H9 (cell line): ENCODE results near the gene LTBP4. TPM values are rescaled to one million over a fixed set of nuclear protein-coding genes. Genes with fewer than 3 reads are reported as not detected.

Experiments used
- DNase-seq: peaks from one replicate; pipeline ENCODE4 v3.0.0-alpha.2; 2017
- H2AFZ ChIP-seq: one replicate; pipeline ENCODE4 v1.6.1; 2013; ENCODE audit warnings: mild to moderate bottlenecking, low read length, control low read depth, moderate library complexity
- H2AK5ac ChIP-seq: 2 replicates; pipeline ENCODE4 v1.6.1; 2013; ENCODE audit warnings: low read length, control low read depth, mixed read lengths; ENCODE audit not compliant: insufficient read length
- H2BK120ac ChIP-seq: one replicate; pipeline ENCODE4 v1.6.1; 2013; ENCODE audit warnings: low read depth, mild to moderate bottlenecking, low read length, control low read depth, inconsistent platforms; ENCODE audit not compliant: poor library complexity, severe bottlenecking
- H2BK12ac ChIP-seq: 2 replicates; pipeline ENCODE4 v1.6.1; 2013; ENCODE audit warnings: low read length, control low read depth, mixed read lengths, low read depth; ENCODE audit not compliant: insufficient read length
- H2BK15ac ChIP-seq: 2 replicates; pipeline ENCODE4 v1.6.1; 2013; ENCODE audit warnings: low read depth, low read length, control low read depth
- H2BK20ac ChIP-seq: one replicate; pipeline ENCODE4 v1.6.1; 2013; ENCODE audit warnings: low read depth, mild to moderate bottlenecking, low read length, control low read depth, inconsistent platforms; ENCODE audit not compliant: poor library complexity, severe bottlenecking
- H2BK5ac ChIP-seq: 2 replicates; pipeline ENCODE4 v1.6.1; 2013; ENCODE audit warnings: low read length, control low read depth, mixed read lengths; ENCODE audit not compliant: insufficient read length
- H3K14ac ChIP-seq: 2 replicates; pipeline ENCODE4 v1.6.1; 2013; ENCODE audit warnings: low read length, control low read depth; ENCODE audit not compliant: insufficient read depth
- H3K18ac ChIP-seq: 2 replicates; pipeline ENCODE4 v1.6.1; 2013; ENCODE audit warnings: low read depth, mild to moderate bottlenecking, mixed read lengths, low read length, control low read depth; ENCODE audit not compliant: insufficient read length
- H3K23ac ChIP-seq: 2 replicates; pipeline ENCODE4 v1.6.1; 2013; ENCODE audit warnings: low read length, control low read depth, mixed read lengths, low read depth; ENCODE audit not compliant: insufficient read length
- H3K23me2 ChIP-seq: 2 replicates; pipeline ENCODE4 v1.6.1; 2013; ENCODE audit warnings: low read depth, mild to moderate bottlenecking, mixed read lengths, low read length, control low read depth; ENCODE audit not compliant: insufficient read length, poor library complexity, severe bottlenecking
- H3K27ac ChIP-seq: 2 replicates; pipeline ENCODE4 v1.5.1; 2013; ENCODE audit warnings: low read length, control low read depth, mixed read lengths, low read depth; ENCODE audit not compliant: insufficient read length
- H3K27me3 ChIP-seq: 2 replicates; pipeline ENCODE4 v1.6.1; 2013; ENCODE audit warnings: low read length, control low read depth, inconsistent platforms; ENCODE audit not compliant: insufficient read depth
- H3K4ac ChIP-seq: 2 replicates; pipeline ENCODE4 v1.6.1; 2013; ENCODE audit warnings: low read depth, mild to moderate bottlenecking, control low read depth, inconsistent platforms, low read length, moderate library complexity
- H3K4me1 ChIP-seq: 2 replicates; pipeline ENCODE4 v1.6.1; 2013; ENCODE audit warnings: low read length, control low read depth, inconsistent platforms; ENCODE audit not compliant: insufficient read depth
- H3K4me2 ChIP-seq: 2 replicates; pipeline ENCODE4 v1.6.1; 2013; ENCODE audit warnings: low read length, control low read depth, mixed read lengths; ENCODE audit not compliant: insufficient read length, insufficient read depth
- H3K56ac ChIP-seq: 2 replicates; pipeline ENCODE4 v1.6.1; 2013; ENCODE audit warnings: low read depth, mild to moderate bottlenecking, mixed read lengths, low read length, control low read depth; ENCODE audit not compliant: insufficient read length
- H3K79me1 ChIP-seq: 2 replicates; pipeline ENCODE4 v1.6.1; 2013; ENCODE audit warnings: low read depth, mild to moderate bottlenecking, moderate library complexity, low read length, control low read depth, inconsistent platforms; ENCODE audit not compliant: insufficient read depth, poor library complexity, severe bottlenecking
- H3K79me2 ChIP-seq: 2 replicates; pipeline ENCODE4 v1.6.1; 2013; ENCODE audit warnings: low read length, control low read depth, inconsistent platforms; ENCODE audit not compliant: insufficient read depth
- H3K9ac ChIP-seq: 2 replicates; pipeline ENCODE4 v1.6.1; 2013; ENCODE audit warnings: low read length, control low read depth, mixed read lengths; ENCODE audit not compliant: insufficient read length; ENCODE audit errors: extremely low read depth
- H3K9me3 ChIP-seq: one replicate; pipeline ENCODE4 v1.6.1; 2013; ENCODE audit warnings: low read depth, low read length, inconsistent platforms; ENCODE audit not compliant: control insufficient read depth
- H3T11ph ChIP-seq: one replicate; pipeline ENCODE4 v1.6.1; 2013; ENCODE audit warnings: mild to moderate bottlenecking, low read length, control low read depth, inconsistent platforms
- H4K20me1 ChIP-seq: one replicate; pipeline ENCODE4 v1.6.1; 2013; ENCODE audit not compliant: control insufficient read depth, insufficient read length, insufficient read depth
- H4K5ac ChIP-seq: 2 replicates; pipeline ENCODE4 v1.6.1; 2013; ENCODE audit warnings: low read depth, mild to moderate bottlenecking, mixed read lengths, low read length, control low read depth; ENCODE audit not compliant: insufficient read length
- H4K8ac ChIP-seq: replicated peaks from 2 replicates; pipeline ENCODE4 v1.6.1; 2013; ENCODE audit warnings: low read length, control low read depth, mixed read lengths, low read depth; ENCODE audit not compliant: insufficient read length
- H4K91ac ChIP-seq: 2 replicates; pipeline ENCODE4 v1.6.1; 2013; ENCODE audit warnings: low read depth, mild to moderate bottlenecking, moderate library complexity, mixed read lengths, low read length, control low read depth; ENCODE audit not compliant: insufficient read length
- H3K27ac Mint-ChIP-seq, 3 experiments: 2 replicates in 2 of 3; 3 replicates in 1 of 3; pipeline ENCODE4 v1.8.0; 2020 to 2021; ENCODE audit warnings: mixed read lengths in 3 of 3, mild to moderate bottlenecking in 1 of 3, moderate library complexity in 1 of 3
- H3K27me3 Mint-ChIP-seq: 2 replicates; pipeline ENCODE4 v1.8.0; 2021; ENCODE audit warnings: low read depth, mild to moderate bottlenecking, moderate library complexity, mixed read lengths
- H3K36me3 Mint-ChIP-seq, 3 experiments: 2 replicates in 2 of 3; 3 replicates in 1 of 3; pipeline ENCODE4 v1.8.0; 2020 to 2021; ENCODE audit warnings: low read depth in 3 of 3, mixed read lengths in 3 of 3; ENCODE audit not compliant: insufficient read depth in 1 of 3
- H3K4me1 Mint-ChIP-seq, 2 experiments: 2 replicates each; pipeline ENCODE4 v1.8.0; 2020; ENCODE audit warnings: mixed read lengths in 2 of 2
- H3K4me3 Mint-ChIP-seq, 2 experiments: 2 replicates in 1 of 2; 3 replicates in 1 of 2; pipeline ENCODE4 v1.8.0; 2020 to 2021; ENCODE audit warnings: mild to moderate bottlenecking in 2 of 2, mixed read lengths in 2 of 2, moderate library complexity in 1 of 2
- H3K9me3 Mint-ChIP-seq, 2 experiments: 2 replicates in 1 of 2; 3 replicates in 1 of 2; pipeline ENCODE4 v1.8.0; 2020; ENCODE audit warnings: mild to moderate bottlenecking in 2 of 2, mixed read lengths in 2 of 2, moderate library complexity in 1 of 2
- WGBS: extraction: QIAGEN DNeasy Blood & Tissue Kit; methylation state at CpG from one replicate; pipeline ENCODE4 v1.1.7; 2013; ENCODE audit warnings: missing lambda C conversion rate, low lambda C conversion rate, mixed read lengths; ENCODE audit not compliant: insufficient read length; ENCODE audit errors: extremely low coverage; 5-methylcytosine and 5-hydroxymethylcytosine counted together
- total RNA-seq: library from RNA; stranded (reverse); gene quantifications from 2 replicates; pipeline ENCODE4 v1.2.1, GENCODE V29; 2021
- TF ChIP-seq, protein P1 (sequence below): fragments of 200-600 bp; sonication (generic); conservative IDR thresholded peaks from 3 replicates; pipeline ENCODE4 v1.8.0; 2021; ENCODE audit warnings: antibody characterized with exemption, mild to moderate bottlenecking

Gene LTBP4
- total RNA-seq, 1 experiment from 2014 or later, result 129 TPM

DNA sequence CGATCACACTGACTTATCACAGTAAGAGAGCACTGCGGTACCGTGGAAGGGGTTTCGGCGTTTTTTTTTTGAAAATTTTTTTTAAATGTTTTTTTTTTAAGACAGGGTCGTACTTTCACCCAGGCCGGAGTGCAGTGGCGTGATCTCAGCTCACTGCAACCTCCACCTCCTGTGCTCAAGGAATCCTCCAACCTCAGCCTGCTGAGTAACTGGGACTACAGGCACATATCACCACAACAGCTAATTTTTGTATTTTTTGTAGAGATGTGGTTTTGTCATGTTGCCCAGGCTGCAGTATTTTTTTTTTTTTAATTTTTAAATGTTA is 19.0 kb downstream of the LTBP4 start:
- Histone ChIP-seq H4K91ac (no peak overlapping the region), H3K23me2 (no peaks in the 10 kb centered on the region), H3K4me1 (no peaks in the 10 kb centered on the region), H3K56ac (no peak overlapping the region), H3K14ac (no peak overlapping the region), H3K4ac (no peak overlapping the region), H3T11ph (no peak overlapping the region), H2AK5ac (no peak overlapping the region), H4K5ac (no peak overlapping the region), H3K4me2 (no peak overlapping the region), H3K79me2 (no peaks in the 10 kb centered on the region), H3K27me3 (no peaks in the 10 kb centered on the region), H3K27ac (no peak overlapping the region), H4K8ac (no peak overlapping the region), H2BK15ac (no peak overlapping the region), H4K20me1 (no peaks in the 10 kb centered on the region), H3K9ac (no peak overlapping the region), H3K18ac (no peak overlapping the region), H2BK120ac (no peak overlapping the region), H3K9me3 (no peaks in the 10 kb centered on the region), H2AFZ (no peak overlapping the region), H2BK12ac (no peak overlapping the region), H2BK5ac (no peak overlapping the region), H3K23ac (no peak overlapping the region), H3K79me1 (no peaks in the 10 kb centered on the region), H2BK20ac (no peak overlapping the region)
- H3K4me1 Mint-ChIP-seq, result peaks cover 16 to 24% of the 10 kb centered on the region in 2 experiments
- no peaks in the 10 kb centered on the region; the same call in 1 of the 2 replicates for H3K27me3 Mint-ChIP-seq
- no peak overlapping the region for H3K27ac Mint-ChIP-seq
- TF ChIP-seq, protein P1, sequence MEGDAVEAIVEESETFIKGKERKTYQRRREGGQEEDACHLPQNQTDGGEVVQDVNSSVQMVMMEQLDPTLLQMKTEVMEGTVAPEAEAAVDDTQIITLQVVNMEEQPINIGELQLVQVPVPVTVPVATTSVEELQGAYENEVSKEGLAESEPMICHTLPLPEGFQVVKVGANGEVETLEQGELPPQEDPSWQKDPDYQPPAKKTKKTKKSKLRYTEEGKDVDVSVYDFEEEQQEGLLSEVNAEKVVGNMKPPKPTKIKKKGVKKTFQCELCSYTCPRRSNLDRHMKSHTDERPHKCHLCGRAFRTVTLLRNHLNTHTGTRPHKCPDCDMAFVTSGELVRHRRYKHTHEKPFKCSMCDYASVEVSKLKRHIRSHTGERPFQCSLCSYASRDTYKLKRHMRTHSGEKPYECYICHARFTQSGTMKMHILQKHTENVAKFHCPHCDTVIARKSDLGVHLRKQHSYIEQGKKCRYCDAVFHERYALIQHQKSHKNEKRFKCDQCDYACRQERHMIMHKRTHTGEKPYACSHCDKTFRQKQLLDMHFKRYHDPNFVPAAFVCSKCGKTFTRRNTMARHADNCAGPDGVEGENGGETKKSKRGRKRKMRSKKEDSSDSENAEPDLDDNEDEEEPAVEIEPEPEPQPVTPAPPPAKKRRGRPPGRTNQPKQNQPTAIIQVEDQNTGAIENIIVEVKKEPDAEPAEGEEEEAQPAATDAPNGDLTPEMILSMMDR, result no peak
- peaks cover 0 to 3% of the 10 kb centered on the region in 2 experiments; a peak in 3 of 5 replicates for H3K9me3 Mint-ChIP-seq
- H3K36me3 Mint-ChIP-seq, result peaks cover 31 to 72% (median 58%) of the 10 kb centered on the region in 3 experiments; a peak in 6 of 7 replicates
- no CpG with 5 or more reads among the region's 8 CpGs for WGBS
- DNase-seq, result no peak
- H3K4me3 Mint-ChIP-seq, result no peak overlapping the region
